A549 treated with CpdA at 1 μM for 4 hours (cell line): ENCODE measurements around the gene MARCHF2. TPM values are rescaled to one million over a fixed set of nuclear protein-coding genes. Genes with fewer than 3 reads are reported as not detected.

Experiments
- total RNA-seq: library from RNA; stranded (reverse); fragments of 200-300 nt; extraction: Qiagen RNA extraction; gene quantifications from 5 replicates; pipeline ENCODE4 v1.2.3, GENCODE V29; 2022; ENCODE audit warnings: low read depth

The MARCHF2 gene, protein sequence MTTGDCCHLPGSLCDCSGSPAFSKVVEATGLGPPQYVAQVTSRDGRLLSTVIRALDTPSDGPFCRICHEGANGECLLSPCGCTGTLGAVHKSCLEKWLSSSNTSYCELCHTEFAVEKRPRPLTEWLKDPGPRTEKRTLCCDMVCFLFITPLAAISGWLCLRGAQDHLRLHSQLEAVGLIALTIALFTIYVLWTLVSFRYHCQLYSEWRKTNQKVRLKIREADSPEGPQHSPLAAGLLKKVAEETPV
- 13.4 to 18.0 TPM (median 15.8 TPM) in 5 replicates for total RNA-seq

DNA sequence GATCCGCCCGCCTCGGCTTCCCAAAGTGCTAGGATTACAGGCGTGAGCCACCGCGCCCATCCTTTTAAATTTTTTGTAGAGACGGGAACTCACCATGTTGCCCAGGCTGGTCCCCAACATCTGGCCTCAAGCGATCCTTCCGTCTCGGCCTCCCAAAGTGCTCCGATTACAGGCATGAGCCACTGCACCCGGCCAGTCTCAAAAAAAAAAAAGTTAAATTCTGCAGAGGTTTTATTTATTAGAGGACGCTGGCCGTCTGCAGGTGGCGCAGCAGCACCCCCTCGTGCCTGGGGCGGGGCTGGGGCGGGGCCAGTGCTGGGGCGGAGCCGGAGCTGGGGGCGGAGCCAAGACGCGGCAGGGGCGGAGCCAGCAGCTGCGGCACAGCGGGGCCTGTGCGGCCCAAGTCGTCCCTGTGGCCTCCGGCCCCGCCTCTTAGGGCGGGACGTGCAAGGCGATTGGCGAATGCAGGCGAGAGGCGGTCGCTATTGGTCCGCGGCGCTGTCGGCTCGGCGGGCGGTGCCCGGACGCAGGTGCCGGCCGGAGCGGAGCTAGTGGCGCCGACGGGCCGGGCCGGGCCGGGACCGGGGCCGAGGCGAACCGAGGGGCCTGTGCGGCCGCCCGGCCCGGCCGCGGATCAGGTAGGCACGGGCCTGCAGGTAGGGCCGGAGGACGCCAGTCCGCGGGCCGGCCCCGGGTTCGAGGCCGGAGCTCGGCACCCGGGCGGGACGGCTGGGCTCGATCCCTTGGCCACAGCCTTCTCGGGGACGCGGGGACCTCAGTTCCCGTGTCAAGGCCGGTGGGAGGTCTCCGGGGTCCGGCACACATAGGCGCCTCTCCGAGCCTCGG is at the start of gene MARCHF2:
MARCHF2 (plus strand) TSS at position 523 of the 846 bp plus-strand sequence. CDS start 8,536 bp downstream, outside the sequence.

DNA sequence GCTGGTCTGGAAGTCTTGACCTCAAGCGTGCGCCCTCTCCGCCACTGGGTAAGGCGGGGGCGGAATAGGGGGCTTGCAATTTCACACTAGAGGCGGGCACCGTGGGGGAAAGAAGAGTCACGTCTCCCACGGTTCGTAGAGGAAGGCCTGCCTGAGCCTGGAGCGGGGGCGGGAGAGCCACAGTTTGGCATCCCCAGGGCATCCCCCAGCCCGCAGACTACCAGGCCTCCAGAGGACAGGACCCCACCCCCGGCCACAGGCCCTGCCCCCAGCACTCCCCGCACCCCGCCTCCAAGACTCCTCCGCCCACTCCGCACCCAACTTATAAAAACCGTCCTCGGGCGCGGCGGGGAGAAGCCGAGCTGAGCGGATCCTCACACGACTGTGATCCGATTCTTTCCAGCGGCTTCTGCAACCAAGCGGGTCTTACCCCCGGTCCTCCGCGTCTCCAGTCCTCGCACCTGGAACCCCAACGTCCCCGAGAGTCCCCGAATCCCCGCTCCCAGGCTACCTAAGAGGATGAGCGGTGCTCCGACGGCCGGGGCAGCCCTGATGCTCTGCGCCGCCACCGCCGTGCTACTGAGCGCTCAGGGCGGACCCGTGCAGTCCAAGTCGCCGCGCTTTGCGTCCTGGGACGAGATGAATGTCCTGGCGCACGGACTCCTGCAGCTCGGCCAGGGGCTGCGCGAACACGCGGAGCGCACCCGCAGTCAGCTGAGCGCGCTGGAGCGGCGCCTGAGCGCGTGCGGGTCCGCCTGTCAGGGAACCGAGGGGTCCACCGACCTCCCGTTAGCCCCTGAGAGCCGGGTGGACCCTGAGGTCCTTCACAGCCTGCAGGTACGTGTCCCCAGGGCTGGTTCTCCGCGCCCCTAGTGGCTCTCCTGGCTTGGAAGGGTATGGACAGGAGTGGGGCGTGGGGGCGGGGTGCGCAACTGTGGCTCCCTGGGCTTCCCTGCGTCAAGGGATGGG is 49.0 kb upstream of the MARCHF2 start, which contains the start of gene ANGPTL4:
ANGPTL4 (plus strand) TSS at position 353 of the 969 bp plus-strand sequence; CDS start at position 520, 167 bp downstream.

DNA sequence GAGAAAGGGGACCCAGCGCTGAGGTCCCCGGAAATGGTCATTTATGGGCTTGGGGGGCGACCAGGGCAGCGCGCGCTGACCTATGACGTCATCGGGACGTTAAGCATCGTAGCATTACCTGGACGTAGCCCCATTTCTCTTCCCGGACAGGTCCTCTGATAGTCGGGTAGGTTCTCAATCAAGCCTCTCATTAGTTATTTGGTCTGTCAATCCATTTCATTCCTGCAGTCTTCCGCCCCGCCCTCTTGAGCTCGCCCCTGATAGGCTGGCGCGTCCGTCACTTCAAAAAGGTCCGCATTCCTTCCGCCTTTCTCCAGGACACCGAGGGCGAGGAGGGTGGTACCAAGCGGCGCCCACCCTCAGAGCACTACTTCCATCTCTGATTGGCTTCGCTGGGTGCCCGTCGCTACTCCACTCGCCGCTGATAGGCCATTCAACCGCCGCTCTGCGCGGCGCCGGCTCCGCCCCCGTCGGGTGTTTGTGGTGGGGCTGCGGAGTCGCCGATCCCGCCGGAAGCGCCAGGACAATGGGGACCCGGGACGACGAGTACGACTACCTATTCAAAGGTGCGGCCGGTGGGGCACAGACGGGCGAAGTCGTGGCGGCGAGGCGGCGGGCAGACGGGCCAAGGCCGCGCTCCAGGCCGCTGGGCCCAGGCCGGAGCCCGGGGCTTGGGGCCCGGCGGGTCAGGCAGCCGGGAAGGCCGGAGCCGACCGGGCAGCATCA is 23.1 kb upstream of the MARCHF2 start, which contains the start of gene RAB11B:
RAB11B (plus strand) TSS at position 470 of the 726 bp plus-strand sequence; CDS start at position 527, 57 bp downstream.

DNA sequence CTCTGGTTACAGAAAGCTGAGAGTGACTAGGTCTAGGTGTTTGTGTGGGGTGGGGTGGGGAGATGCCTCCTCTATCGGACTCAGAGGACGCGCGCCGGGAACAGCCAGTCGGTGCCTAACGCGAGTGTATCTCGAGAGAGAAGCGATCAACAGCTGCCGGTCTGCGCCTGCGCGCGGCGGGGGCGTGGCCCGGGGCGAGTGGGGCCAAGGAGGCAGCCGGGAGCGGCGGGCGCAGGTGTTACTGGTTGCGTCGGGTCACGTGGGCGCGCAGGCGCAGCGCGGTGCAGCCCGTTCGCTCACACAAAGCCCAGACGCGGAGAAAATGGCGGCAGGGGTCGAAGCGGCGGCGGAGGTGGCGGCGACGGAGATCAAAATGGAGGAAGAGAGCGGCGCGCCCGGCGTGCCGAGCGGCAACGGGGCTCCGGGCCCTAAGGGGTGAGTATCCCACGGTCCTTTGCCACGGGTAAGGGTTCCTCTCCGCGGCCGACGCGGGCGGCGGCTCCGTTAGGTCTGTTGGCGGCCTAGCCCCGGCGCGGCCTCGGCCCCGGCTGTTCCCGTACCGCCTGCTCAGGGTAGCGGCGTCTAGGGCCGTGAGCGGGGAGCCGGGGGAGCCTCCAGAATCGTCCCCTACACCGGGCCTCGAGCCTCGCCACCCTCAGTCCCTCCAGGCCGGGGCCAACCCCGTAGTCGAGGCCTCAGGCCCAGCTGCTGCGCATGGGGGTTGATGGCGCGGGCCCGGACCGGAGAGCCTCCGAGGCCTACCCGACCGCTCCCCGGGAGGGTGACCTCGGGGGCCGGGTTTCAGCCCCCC is 31.8 kb downstream of the MARCHF2 start, which contains the start of gene HNRNPM:
HNRNPM (plus strand) TSS at position 299 of the 811 bp plus-strand sequence; CDS start at position 323, 24 bp downstream.

Other genes starting within 250 kb of the MARCHF2 start
- gene CERS4, start 203.9 kb upstream of the MARCHF2 start, total RNA-seq, result 2.0 to 4.0 TPM (median 2.7 TPM) in 5 replicates
- 62.4 to 102 TPM (median 94.3 TPM) in 5 replicates for gene CD320, start 104.9 kb upstream of the MARCHF2 start, total RNA-seq
- gene NDUFA7, start 91.9 kb upstream of the MARCHF2 start, total RNA-seq, result 48.9 to 89.8 TPM (median 84.6 TPM) in 5 replicates
- gene RPS28, start 91.8 kb upstream of the MARCHF2 start, total RNA-seq, result 394 to 970 TPM (median 902 TPM) in 5 replicates
- gene KANK3, start 70.0 kb upstream of the MARCHF2 start, total RNA-seq, result 2.3 to 4.3 TPM (median 3.5 TPM) in 5 replicates
- gene ANGPTL4, start 49.1 kb upstream of the MARCHF2 start, total RNA-seq, result 32.4 to 60.0 TPM (median 48.8 TPM) in 5 replicates
- gene RAB11B, start 22.9 kb upstream of the MARCHF2 start, total RNA-seq, result 82.7 to 98.2 TPM (median 88.3 TPM) in 5 replicates
- 227 to 297 TPM (median 240 TPM) in 5 replicates for gene HNRNPM, start 31.7 kb downstream of the MARCHF2 start, total RNA-seq
- gene PRAM1, start 89.3 kb downstream of the MARCHF2 start, total RNA-seq, result 0.08 to 0.29 TPM (median 0.11 TPM) in 4 of 5 replicates, not detected in the other
- gene ZNF414, start 100.9 kb downstream of the MARCHF2 start, total RNA-seq, result 16.0 to 18.5 TPM (median 17.7 TPM) in 5 replicates
- gene MYO1F, start 164.1 kb downstream of the MARCHF2 start, total RNA-seq, result 0.17 to 0.35 TPM (median 0.24 TPM) in 5 replicates
- 12.8 to 20.7 TPM (median 14.9 TPM) in 5 replicates for gene ADAMTS10, start 197.4 kb downstream of the MARCHF2 start, total RNA-seq
- not detected in 5 replicates for gene NFILZ, start 217.3 kb downstream of the MARCHF2 start, total RNA-seq